GM19193 (cell line): Measurements from ENCODE around the gene DCHS1.
A peak's percentile ranks its signal among the peaks of the same experiment; 100 is the strongest.

ENCODE experiments used
- POLR2A ChIP-seq: IDR thresholded peaks from 4 replicates; pipeline ENCODE4 v1.6.1; 2011; ENCODE audit not compliant: insufficient read depth, insufficient read length; ENCODE audit errors: extremely low read depth

DCHS1 gene

DNA sequence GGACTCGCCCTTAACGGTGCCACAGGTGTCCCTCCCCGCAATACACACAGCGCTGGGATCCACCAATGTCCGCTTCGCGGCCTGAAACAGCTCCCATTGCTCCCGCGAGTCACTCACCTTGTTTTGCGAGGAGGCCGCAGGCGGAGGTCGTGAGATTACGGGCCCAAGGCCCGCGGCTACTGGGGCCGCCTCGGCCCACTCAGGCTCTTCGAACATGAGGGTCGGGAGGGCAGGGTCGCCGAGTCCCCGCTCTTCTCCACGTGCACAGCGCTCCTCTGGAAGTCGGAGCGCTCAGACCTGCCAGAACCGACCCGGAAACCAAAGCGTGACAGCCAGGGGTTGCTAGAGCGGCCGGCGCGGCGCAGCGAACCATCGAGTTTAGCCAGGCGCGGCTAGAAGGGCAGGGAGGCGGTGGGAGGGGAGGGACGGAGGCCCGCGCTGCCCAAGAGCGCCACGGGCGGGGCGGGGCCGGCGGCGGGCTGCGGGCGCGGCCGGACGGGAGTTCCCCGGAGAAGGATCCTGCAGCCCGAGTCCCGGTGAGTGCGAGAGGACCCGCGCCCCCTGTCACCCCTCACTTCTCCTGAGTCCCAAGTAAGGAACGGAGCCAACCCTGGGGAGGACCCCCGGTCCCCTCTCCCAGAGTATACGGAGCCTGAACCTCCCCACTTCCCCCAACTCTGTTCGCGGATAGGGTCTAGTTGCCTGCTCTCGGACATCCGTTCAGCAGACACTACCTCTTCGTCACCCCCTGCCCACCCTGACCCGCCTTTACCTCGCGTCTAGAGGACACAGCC, 52.1 kb downstream of the DCHS1 start, which contains the start of the genes ILK and RRP8:
Gene ILK, plus strand, starts transcription at position 488 of the 794 bp plus-strand sequence. CDS start 498 bp downstream, outside the sequence.
Gene RRP8, minus strand, starts transcription at position 330 of the 794 bp plus-strand sequence. Its CDS starts 114 bp downstream, at position 216.
- peak; percentile 80 for TF ChIP-seq POLR2A

GRCh38 chr11:6602096-6602940, 53.3 kb downstream of the DCHS1 start:
- TF ChIP-seq POLR2A, result no peak

DNA sequence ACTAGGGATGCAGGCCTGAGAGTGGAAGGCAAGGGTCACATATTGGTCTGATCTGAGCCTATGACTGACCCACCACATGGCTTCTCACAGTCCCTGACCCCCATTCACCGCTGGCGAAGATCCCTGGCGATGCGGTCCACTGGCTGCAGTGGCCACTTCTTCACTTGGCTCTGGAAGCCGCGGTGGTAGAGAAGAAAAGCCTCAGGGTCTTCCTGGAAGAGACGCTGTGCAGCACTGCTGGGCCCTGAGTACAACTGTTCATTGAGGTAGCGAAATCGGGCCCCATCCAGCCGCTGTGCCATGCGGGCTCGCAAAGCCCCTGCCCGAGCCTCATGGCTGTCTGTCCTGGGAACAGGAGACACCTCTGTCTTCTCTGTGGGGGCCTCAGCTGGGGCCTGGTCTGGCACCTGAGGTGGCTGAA, 54.6 kb downstream of the DCHS1 start:
- no peak for TF ChIP-seq POLR2A

- no peak for TF ChIP-seq POLR2A
Measured at GRCh38 chr11:6599881-6600390, 55.7 kb downstream of the DCHS1 start.

GRCh38 chr11:6599449-6599848, 56.2 kb downstream of the DCHS1 start:
- no peak for TF ChIP-seq POLR2A

GRCh38 chr11:6598555-6598954, 57.1 kb downstream of the DCHS1 start:
- no peak for TF ChIP-seq POLR2A

- TF ChIP-seq POLR2A, result no peak
Measured at GRCh38 chr11:6596239-6596877, 59.3 kb downstream of the DCHS1 start.

- no peak for TF ChIP-seq POLR2A
Measured at GRCh38 chr11:6594142-6594768, 61.4 kb downstream of the DCHS1 start.

DNA sequence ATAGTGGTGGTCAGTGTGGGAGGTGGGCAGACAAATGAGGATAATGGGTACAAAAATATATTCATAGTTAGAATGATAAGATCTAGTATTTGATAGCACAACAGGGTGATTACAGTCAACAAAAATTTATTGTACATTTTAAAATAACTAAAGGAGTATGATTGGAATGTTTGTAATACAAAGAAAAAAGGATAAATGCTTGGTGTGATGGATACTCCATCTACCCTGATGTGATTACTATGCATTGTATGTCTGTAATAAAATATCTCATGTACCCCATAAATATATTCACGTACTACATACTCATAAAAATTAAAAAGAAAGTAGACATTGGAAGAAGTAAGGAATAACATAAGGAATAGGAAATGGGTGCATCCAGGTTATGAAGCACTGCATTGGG, 67.6 kb downstream of the DCHS1 start:
- TF ChIP-seq POLR2A, result no peak

DNA sequence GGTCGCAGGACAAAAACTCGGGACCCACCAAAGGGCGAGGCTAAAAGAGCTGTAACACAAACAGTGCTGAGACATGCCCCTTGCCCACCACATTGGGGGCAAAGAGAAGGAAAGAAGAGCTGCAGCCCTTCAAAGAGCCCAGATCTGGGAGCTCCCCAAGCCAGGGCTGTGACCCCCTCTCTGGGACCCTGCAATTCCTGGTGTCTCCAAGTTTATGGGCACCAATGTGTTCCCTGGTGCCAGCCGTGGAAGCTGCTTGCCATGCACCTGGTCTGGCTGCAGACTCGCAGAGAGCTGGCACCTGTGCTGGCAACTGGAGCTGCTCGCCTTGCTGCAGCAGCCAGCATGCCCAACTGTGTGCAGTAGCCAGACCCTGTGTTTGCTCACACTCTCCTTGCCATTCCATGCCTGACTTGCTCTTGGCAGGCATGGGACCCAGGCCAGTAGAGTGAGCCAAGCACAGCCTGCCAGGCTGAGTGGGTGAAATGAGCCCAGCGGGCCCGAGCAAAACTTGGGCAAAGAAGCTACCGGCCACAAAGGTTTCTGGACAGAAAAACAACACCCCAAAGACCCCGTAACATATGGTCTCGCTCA, 68.2 kb downstream of the DCHS1 start:
- no peak for TF ChIP-seq POLR2A

- TF ChIP-seq POLR2A, result no peak
Measured at GRCh38 chr11:6586434-6587359, 68.9 kb downstream of the DCHS1 start.

DNA sequence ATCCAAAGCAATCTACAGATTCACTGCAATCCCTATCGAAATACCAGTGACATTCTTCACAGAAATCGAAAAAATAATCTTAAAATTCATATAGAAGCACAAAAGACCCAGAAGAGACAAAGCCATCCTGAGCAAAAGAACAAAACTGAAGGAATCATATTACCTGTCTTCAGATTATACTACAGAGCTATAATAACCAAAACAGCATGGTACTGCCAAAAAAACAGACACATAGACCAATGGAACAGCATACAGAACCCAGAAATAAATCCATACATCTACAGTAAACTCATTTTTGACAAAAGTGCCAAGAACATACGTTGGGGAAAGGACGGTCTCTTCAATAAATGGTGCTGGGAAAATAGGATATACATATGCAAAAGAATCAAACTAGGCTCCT, 71.1 kb downstream of the DCHS1 start:
- TF ChIP-seq POLR2A, result no peak

- no peak for TF ChIP-seq POLR2A
Measured at GRCh38 chr11:6583584-6583983, 72.0 kb downstream of the DCHS1 start.

DNA sequence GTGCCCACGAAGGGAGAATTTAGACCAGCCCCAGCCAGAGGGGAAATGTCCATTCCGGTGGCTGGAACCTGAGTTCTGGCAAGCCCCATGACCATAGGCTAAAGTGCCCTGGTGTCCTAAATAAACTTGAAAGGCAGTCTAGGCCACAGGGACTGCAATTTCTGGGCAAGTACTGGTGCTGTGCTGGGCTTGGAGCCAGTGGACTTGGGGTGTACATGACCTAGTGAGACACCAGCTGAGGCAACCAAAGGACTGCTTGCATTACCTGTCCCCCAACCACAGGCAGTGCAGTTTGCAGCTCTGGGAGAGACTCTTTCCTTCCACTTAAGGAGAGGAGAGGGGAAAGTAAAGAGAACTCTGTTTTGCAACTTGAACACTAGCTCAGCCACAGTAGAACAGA, 75.9 kb downstream of the DCHS1 start:
- no peak for TF ChIP-seq POLR2A

DNA sequence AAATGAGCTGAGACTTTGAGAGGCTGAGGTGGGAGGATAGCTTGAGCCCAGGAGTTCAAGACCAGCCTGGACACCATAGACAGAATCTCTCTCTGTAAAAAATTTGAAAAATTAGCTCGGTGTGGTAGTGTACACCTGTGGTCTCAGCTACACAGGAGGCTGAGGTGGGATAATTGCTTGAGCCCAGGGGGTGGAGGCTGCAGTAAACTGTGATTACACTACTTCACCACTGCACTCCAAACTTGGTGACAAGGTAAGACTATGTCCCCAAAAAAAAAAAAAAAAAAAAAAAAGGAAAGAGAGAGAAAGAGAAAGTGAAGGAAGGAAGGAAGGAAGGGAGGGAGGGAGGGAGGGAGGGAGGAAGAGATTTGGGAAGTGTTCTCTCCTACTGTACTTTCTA, 77.5 kb downstream of the DCHS1 start:
- no peak for TF ChIP-seq POLR2A
